CD4-positive, alpha-beta T cell (primary cell): ENCODE measurements around the gene DNAL1. TPM values are rescaled to one million over a fixed set of nuclear protein-coding genes. Genes with fewer than 3 reads are reported as not detected.

Experiments
- ATAC-seq: fragments of 200-7000 bp; cut with Tn5 transposase; one replicate; pipeline ENCODE4 v1.10.0; 2022; ENCODE audit warnings: mild to moderate bottlenecking; ENCODE audit not compliant: poor library complexity
- CTCF ChIA-PET: fragments of 350-600 bp; sonication (Branson Sonifier 250); formaldehyde crosslinking; loops from one replicate; lab custom pipeline; 2021; ENCODE audit warnings: antibody characterized with exemption, inconsistent platforms; lab: Charles Lee
- POLR2A ChIA-PET: fragments of 350-600 bp; sonication (Branson Sonifier 250); formaldehyde crosslinking; loops from one replicate; lab custom pipeline; 2021; ENCODE audit warnings: antibody characterized with exemption, inconsistent platforms; lab: Charles Lee
- DNase-seq, 14 experiments: peaks; one replicate each; pipeline ENCODE4 v3.0.0-alpha.2; 2013 to 2020; ENCODE audit warnings: mixed read lengths in 2 of 14
- H3K27ac ChIP-seq, 2 donors: one replicate each; pipeline versions ENCODE4 v1.5.1 to v1.7.0; 2013; ENCODE audit warnings: low read length in 2 of 2, low read depth in 1 of 2, mild to moderate bottlenecking in 1 of 2
- H3K27me3 ChIP-seq, 2 experiments: 1 replicate in 1 of 2; 2 replicates in 1 of 2; pipeline versions ENCODE4 v1.6.1 to v1.7.0; 2013; ENCODE audit warnings: low read length in 2 of 2, control low read depth in 1 of 2, mild to moderate bottlenecking in 1 of 2, moderate library complexity in 1 of 2; ENCODE audit not compliant: insufficient read depth in 2 of 2, control insufficient read depth in 1 of 2
- H3K36me3 ChIP-seq: one replicate; pipeline ENCODE4 v1.6.1; 2013; ENCODE audit warnings: low read length, control low read depth; ENCODE audit not compliant: insufficient read depth
- H3K4me1 ChIP-seq: one replicate; pipeline ENCODE4 v1.6.1; 2013; ENCODE audit warnings: low read length, control low read depth; ENCODE audit not compliant: insufficient read depth
- H3K4me3 ChIP-seq: one replicate; pipeline ENCODE4 v1.5.1; 2013; ENCODE audit warnings: mild to moderate bottlenecking, low read length, moderate library complexity
- H3K9me3 ChIP-seq, 2 experiments: 1 replicate in 1 of 2; 2 replicates in 1 of 2; pipeline versions ENCODE4 v1.6.1 to v1.7.0; 2013; ENCODE audit warnings: low read length in 2 of 2, mild to moderate bottlenecking in 2 of 2, control low read depth in 1 of 2, moderate library complexity in 1 of 2; ENCODE audit not compliant: control insufficient read depth in 1 of 2, insufficient read depth in 1 of 2
- H3K27ac Mint-ChIP-seq: one replicate; pipeline ENCODE4 v1.8.0; 2020; ENCODE audit warnings: mixed read lengths
- H3K27me3 Mint-ChIP-seq: one replicate; pipeline ENCODE4 v1.8.0; 2021; ENCODE audit warnings: mixed read lengths
- H3K36me3 Mint-ChIP-seq: one replicate; pipeline ENCODE4 v1.8.0; 2021; ENCODE audit warnings: low read depth, mixed read lengths
- H3K4me1 Mint-ChIP-seq: one replicate; pipeline ENCODE4 v1.8.0; 2021; ENCODE audit warnings: low read depth, mixed read lengths
- H3K4me3 Mint-ChIP-seq: one replicate; pipeline ENCODE4 v1.8.0; 2020; ENCODE audit warnings: mild to moderate bottlenecking, mixed read lengths
- H3K9me3 Mint-ChIP-seq: one replicate; pipeline ENCODE4 v1.8.0; 2020; ENCODE audit warnings: mixed read lengths
- CTCF ChIP-seq: fragments of 200-600 bp; IDR thresholded peaks from one replicate; pipeline ENCODE4 v1.8.0; 2022; ENCODE audit warnings: antibody characterized with exemption, mild to moderate bottlenecking
- intact Hi-C, 2 experiments: fragments of 100-400 bp; cut with DNase I in 1 of 2; cut with micrococcal nuclease in 1 of 2; formaldehyde crosslinking; loops; one replicate each; pipeline versions ENCODE4 v1.15.1 to v1.9.0; 2023 to 2025; cut with DNase I, micrococcal nuclease
- total RNA-seq, 174 experiments: library from RNA in 2 of 174; stranded (reverse) in 2 of 174; gene quantifications; one replicate each; pipeline ENCODE4 v1.2.3 and lab custom pipeline; 2021 to 2026

DNAL1 gene
- total RNA-seq, 2 experiments from 2014 or later: 2.9 to 3.7 TPM

DNA sequence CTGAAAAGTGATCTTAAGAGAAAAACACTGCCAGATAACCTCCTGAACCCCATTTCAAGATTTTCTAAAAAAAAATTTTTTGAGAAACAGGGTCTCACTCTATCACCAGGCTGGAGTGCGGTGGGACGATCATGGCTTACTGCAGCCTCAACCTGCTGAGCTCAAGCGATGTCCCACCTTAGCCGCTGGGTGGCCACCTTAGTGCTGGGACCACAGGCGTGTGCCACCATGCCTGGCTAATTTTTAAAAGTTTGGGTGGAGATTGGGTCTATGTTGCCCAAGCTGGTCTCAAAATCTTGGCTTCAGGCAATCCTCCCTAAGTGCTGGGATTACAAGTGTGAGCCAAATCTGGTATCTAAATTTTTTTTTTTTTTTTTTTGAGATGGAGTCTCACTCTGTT is 66.0 kb downstream of the DNAL1 start:
- H3K27ac Mint-ChIP-seq: peak overlapping the region; percentile 64
- H3K27me3 Mint-ChIP-seq: no peaks in the 10 kb centered on the region
- POLR2A ChIA-PET: interaction anchor here (1.5 kb wide), 1 partner anchor 77 kb away, joined by 4 read pairs; no protein-coding TSS in a partner anchor
- no peaks in the 10 kb centered on the region for H3K9me3 Mint-ChIP-seq
- H3K36me3 ChIP-seq: peaks cover 2% of the 10 kb centered on the region
- TF ChIP-seq CTCF: no peak
- peaks cover 33% of the 10 kb centered on the region for H3K4me1 ChIP-seq
- H3K27ac ChIP-seq: no peak overlapping the region
- peak overlapping the region; percentile 52 for H3K4me3 Mint-ChIP-seq
- H3K36me3 Mint-ChIP-seq: peaks cover 30% of the 10 kb centered on the region
- no peaks in the 10 kb centered on the region for H3K27me3 ChIP-seq
- CTCF ChIA-PET: interaction anchor here (0.7 to 1.2 kb wide), 2 partner anchors 30 to 75 kb away, joined by 3 read pairs; no protein-coding TSS in a partner anchor
- ATAC-seq (no peak), DNase-seq (no peak)
- peaks cover 33% of the 10 kb centered on the region for H3K4me1 Mint-ChIP-seq
- H3K4me3 ChIP-seq: no peak overlapping the region
- no peaks in the 10 kb centered on the region for H3K9me3 ChIP-seq
- intact Hi-C loops: loop anchor here (5.0 kb wide), 2 partner anchors 218 to 307 kb away; partner anchors contain the start of genes BBOF1 (in 2 of the 2), ENTPD5 (in 2 of the 2) and RIOX1 (in 1 of the 2)

GRCh38 chr14:73712071-73712506 is 67.3 kb downstream of the DNAL1 start:
- Histone ChIP-seq H3K36me3 (peaks cover 8% of the 10 kb centered on the region), H3K9me3 (no peaks in the 10 kb centered on the region), H3K27me3 (no peaks in the 10 kb centered on the region), H3K27ac (peak overlapping the region; percentile 63 to 77), H3K4me1 (peaks cover 33% of the 10 kb centered on the region), H3K4me3 (peak overlapping the region; percentile 87)
- H3K36me3 Mint-ChIP-seq: peaks cover 38% of the 10 kb centered on the region
- intact Hi-C loops: loop anchor here (2.0 to 5.0 kb wide), 3 partner anchors 41 to 305 kb away; partner anchors contain the start of genes BBOF1 (in 2 of the 2), ENTPD5 (in 2 of the 2) and RIOX1 (in 1 of the 2)
- no peaks in the 10 kb centered on the region for H3K9me3 Mint-ChIP-seq
- no peak for TF ChIP-seq CTCF
- H3K27me3 Mint-ChIP-seq: no peaks in the 10 kb centered on the region
- ATAC-seq: peak; percentile 30
- H3K27ac Mint-ChIP-seq: peak overlapping the region; percentile 92
- CTCF ChIA-PET: interaction anchor here (0.7 to 3.5 kb wide), 4 partner anchors 17 to 76 kb away, joined by 3 to 11 read pairs (median 4); no protein-coding TSS in a partner anchor
- POLR2A ChIA-PET: interaction anchor here (0.9 to 3.8 kb wide), 10 partner anchors 8 to 221 kb away, joined by 3 to 41 read pairs (median 8); partner anchors contain the start of genes ACOT2, ACOT6, DNAL1 and RIOX1
- H3K4me3 Mint-ChIP-seq: peak overlapping the region; percentile 96
- DNase-seq: peak in 3 of 14 experiments; percentile 33 to 47 (median 44)
- peaks cover 33% of the 10 kb centered on the region for H3K4me1 Mint-ChIP-seq

DNA sequence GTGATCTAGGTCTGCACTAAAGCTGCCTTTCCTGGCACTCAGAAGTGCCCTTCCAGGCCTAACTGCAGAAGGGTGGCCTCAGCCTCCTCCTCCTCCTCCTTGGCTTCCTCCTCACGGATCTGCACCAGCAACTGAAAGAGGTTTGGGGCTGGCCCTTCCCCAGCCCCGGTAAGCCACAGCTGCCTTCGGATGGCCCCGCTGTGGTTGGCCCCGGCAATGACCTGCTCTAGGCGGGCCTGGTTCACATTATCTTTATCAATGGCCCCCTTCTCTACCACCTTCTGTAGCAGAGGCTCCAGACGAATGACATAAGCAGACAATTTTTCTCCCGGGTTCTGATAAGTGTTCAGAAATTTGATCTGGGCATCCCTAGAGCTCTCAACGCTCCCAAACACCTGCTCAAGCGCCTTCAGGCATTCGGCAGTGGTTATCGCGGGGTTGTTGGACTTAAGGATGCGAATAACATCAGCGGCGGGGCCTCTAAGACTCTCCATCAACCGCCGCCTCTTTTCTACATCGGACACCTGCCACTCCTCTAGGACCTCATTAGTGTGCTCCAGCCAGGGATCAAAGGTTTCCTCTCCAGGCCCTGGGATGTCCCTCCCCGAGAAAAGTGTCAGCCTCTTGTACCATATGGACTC is 67.9 kb downstream of the DNAL1 start:
- H3K27ac Mint-ChIP-seq: peak overlapping the region; percentile 92
- Histone ChIP-seq H3K4me1 (peaks cover 33% of the 10 kb centered on the region), H3K27me3 (no peaks in the 10 kb centered on the region), H3K27ac (peak overlapping the region; percentile 63 to 77), H3K36me3 (peaks cover 13% of the 10 kb centered on the region), H3K4me3 (peak overlapping the region; percentile 87), H3K9me3 (no peaks in the 10 kb centered on the region)
- peak overlapping the region; percentile 96 for H3K4me3 Mint-ChIP-seq
- peaks cover 44% of the 10 kb centered on the region for H3K36me3 Mint-ChIP-seq
- ATAC-seq (peak; percentile 4), DNase-seq (peak in 5 of 14 experiments; percentile 18 to 50 (median 37))
- POLR2A ChIA-PET: interaction anchor here (0.6 to 3.8 kb wide), 18 partner anchors 11 to 654 kb away, joined by 3 to 41 read pairs (median 5); partner anchors contain the start of genes ACOT2, ACOT6, BBOF1 and DNAL1
- peaks cover 33% of the 10 kb centered on the region for H3K4me1 Mint-ChIP-seq
- intact Hi-C loops: loop anchor here (1.0 to 5.0 kb wide), 4 partner anchors 40 to 305 kb away; partner anchors contain the start of genes BBOF1 (in 2 of the 2), ENTPD5 (in 2 of the 2) and RIOX1 (in 1 of the 2)
- CTCF ChIA-PET: interaction anchor here (0.7 to 3.5 kb wide), 4 partner anchors 17 to 75 kb away, joined by 3 to 11 read pairs (median 4); no protein-coding TSS in a partner anchor
- H3K27me3 Mint-ChIP-seq: no peaks in the 10 kb centered on the region
- no peak for TF ChIP-seq CTCF
- no peaks in the 10 kb centered on the region for H3K9me3 Mint-ChIP-seq
